Endothelial cell of umbilical vein (primary cell): ENCODE results near the gene DPP10. TPM values are rescaled to one million over a fixed set of nuclear protein-coding genes. Genes with fewer than 3 reads are reported as not detected.

Experiments used
- BruUV-seq: library from RNA; stranded (reverse); fragments of 400-500 nt; replicated peaks from 2 replicates; lab custom pipeline; 2021; lab: Mats Ljungman, UMichigan
- CTCF ChIA-PET: fragments of 300-600, 350-600 bp; sonication (Branson Sonifier 250); formaldehyde crosslinking; loops from one replicate; lab custom pipeline; 2021; ENCODE audit warnings: antibody characterized with exemption, inconsistent platforms; lab: Charles Lee
- POLR2A ChIA-PET: fragments of 300-600, 350-600 bp; sonication (Branson Sonifier 250); formaldehyde crosslinking; loops from one replicate; lab custom pipeline; 2021; ENCODE audit warnings: antibody characterized with exemption, inconsistent platforms; lab: Charles Lee
- DNase-seq: peaks from one replicate; pipeline ENCODE4 v3.0.0-alpha.2; 2011; ENCODE audit warnings: low read depth, low spot score
- FAIRE-seq: peaks from 2 replicates; lab custom pipeline; 2011; peaks lifted over from hg19 to GRCh38; lab: Jason Lieb, UNC
- H2AFZ ChIP-seq: 2 replicates; pipeline ENCODE4 v1.6.0; 2012; ENCODE audit warnings: low read depth, low read length, control low read depth, inconsistent platforms
- H3K27ac ChIP-seq: 2 replicates; pipeline ENCODE4 v1.5.1; 2011; ENCODE audit warnings: low read depth, mild to moderate bottlenecking, control low read depth, low read length, moderate library complexity; ENCODE audit not compliant: insufficient read depth
- H3K27me3 ChIP-seq, 2 experiments: 2 replicates each; pipeline versions ENCODE4 v1.6.0 to v1.6.1; 2011; ENCODE audit warnings: low read length in 2 of 2, mixed read lengths in 1 of 2; ENCODE audit not compliant: control insufficient read depth in 2 of 2, insufficient read depth in 2 of 2
- H3K36me3 ChIP-seq, 2 experiments: 2 replicates in 1 of 2; 3 replicates in 1 of 2; pipeline ENCODE4 v1.5.1; 2011; ENCODE audit warnings: low read length in 2 of 2, mild to moderate bottlenecking in 1 of 2, moderate library complexity in 1 of 2; ENCODE audit not compliant: control insufficient read depth in 2 of 2, insufficient read depth in 2 of 2; ENCODE audit errors: extremely low read depth in 1 of 2
- H3K4me1 ChIP-seq: 3 replicates; pipeline ENCODE4 v1.5.1; 2011; ENCODE audit warnings: mild to moderate bottlenecking, low read length; ENCODE audit not compliant: control insufficient read depth, insufficient read depth; ENCODE audit errors: extremely low read depth
- H3K4me2 ChIP-seq: 2 replicates; pipeline ENCODE4 v1.6.1; 2011; ENCODE audit warnings: low read length, control low read depth, mixed read lengths; ENCODE audit not compliant: insufficient read depth
- H3K4me3 ChIP-seq, 3 experiments: fragments of 200-600 bp in 1 of 3; sonication (generic), shearing (Covaris generic) in 1 of 3; replicated peaks in 1 of 3; 2 replicates each; pipeline ENCODE4 v1.5.1; 2011 to 2016; ENCODE audit warnings: control low read depth in 3 of 3, low read length in 3 of 3, mild to moderate bottlenecking in 2 of 3, inconsistent platforms in 1 of 3, low read depth in 1 of 3, moderate library complexity in 1 of 3; ENCODE audit not compliant: insufficient read depth in 1 of 3
- H3K79me2 ChIP-seq: 2 replicates; pipeline ENCODE4 v1.6.0; 2012; ENCODE audit warnings: low read length, inconsistent platforms; ENCODE audit not compliant: control insufficient read depth, insufficient read depth
- H3K9ac ChIP-seq: replicated peaks from 2 replicates; pipeline ENCODE3; 2011; ENCODE audit warnings: low read length, control low read depth; ENCODE audit not compliant: insufficient read depth; ENCODE audit errors: extremely low read depth
- H3K9me1 ChIP-seq: replicated peaks from 3 replicates; pipeline ENCODE4 v1.6.0; 2011; ENCODE audit warnings: mild to moderate bottlenecking, low read length; ENCODE audit not compliant: control insufficient read depth, insufficient read depth; ENCODE audit errors: extremely low read depth
- H3K9me3 ChIP-seq: replicated peaks from 2 replicates; pipeline ENCODE4 v1.5.1; 2012; ENCODE audit warnings: low read length, inconsistent platforms; ENCODE audit not compliant: control insufficient read depth, insufficient read depth
- H4K20me1 ChIP-seq: replicated peaks from 2 replicates; pipeline ENCODE3; 2011; ENCODE audit warnings: mild to moderate bottlenecking, low read length; ENCODE audit not compliant: control insufficient read depth, insufficient read depth; ENCODE audit errors: extremely low read depth
- EZH2 ChIP-seq: IDR thresholded peaks from 2 replicates; pipeline ENCODE4 v1.6.1; 2012; ENCODE audit warnings: borderline replicate concordance, low read depth, mild to moderate bottlenecking, moderate library complexity, low read length, inconsistent platforms; ENCODE audit not compliant: severe bottlenecking
- FOS ChIP-seq: IDR thresholded peaks from 2 replicates; pipeline ENCODE4 v1.6.1; 2011; ENCODE audit warnings: mild to moderate bottlenecking, low read length, moderate library complexity, borderline replicate concordance; ENCODE audit not compliant: insufficient read depth
- GATA2 ChIP-seq: IDR thresholded peaks from 2 replicates; pipeline ENCODE4 v1.7.0; 2011; ENCODE audit warnings: low read depth, mild to moderate bottlenecking, moderate library complexity, mixed read lengths, low read length; ENCODE audit not compliant: insufficient read length, insufficient read depth
- JUN ChIP-seq: IDR thresholded peaks from 2 replicates; pipeline ENCODE4 v1.6.1; 2011; ENCODE audit warnings: borderline replicate concordance, low read depth; ENCODE audit not compliant: insufficient read length, insufficient read depth
- MYC ChIP-seq: IDR thresholded peaks from one replicate; pipeline ENCODE4 v1.6.1; 2011; ENCODE audit warnings: mild to moderate bottlenecking, low read depth, low read length
- POLR2A ChIP-seq: IDR thresholded peaks from 2 replicates; pipeline ENCODE4 v1.6.1; 2012; ENCODE audit warnings: low read depth, mild to moderate bottlenecking, control low read depth, low read length
- POLR2AphosphoS5 ChIP-seq: IDR thresholded peaks from 2 replicates; pipeline ENCODE4 v1.6.1; 2012; ENCODE audit warnings: low read depth, mild to moderate bottlenecking, control low read depth, low read length, moderate library complexity; ENCODE audit not compliant: insufficient read depth
- dilution Hi-C: fragments of 300-500 bp; cut with MboI; formaldehyde crosslinking; loops from one replicate; pipeline ENCODE4 v1.15.0; 2019; ENCODE audit warnings: low sequenced_read_pairs; ENCODE audit not compliant: extremely low pct_ligation_motif_present
- intact Hi-C: fragments of 100-400 bp; cut with micrococcal nuclease; formaldehyde crosslinking; loops from one replicate; pipeline ENCODE4 v1.10.0; 2022
- polyA plus RNA-seq, 4 experiments: library from polyadenylated mRNA; depleted of rRNA in 3 of 4; stranded (reverse) in 3 of 4; unstranded in 1 of 4; fragments of >200 nt; gene quantifications; 2 replicates each; pipeline versions ENCODE4 v1.2.1 to v1.2.3, GENCODE V29; 2011 to 2012; ENCODE audit warnings: missing spikeins in 1 of 4
- total RNA-seq: library from RNA; stranded (reverse); gene quantifications from 2 replicates; pipeline ENCODE4 v1.2.3, GENCODE V29; 2021
- TF ChIP-seq, protein P1 (sequence below), 2 donors: IDR thresholded peaks; 1 replicate in 1 of 2; 2 replicates in 1 of 2; pipeline ENCODE4 v1.5.1; 2011; ENCODE audit warnings: low read length in 2 of 2, mild to moderate bottlenecking in 2 of 2, moderate library complexity in 2 of 2, control low read depth in 1 of 2, inconsistent platforms in 1 of 2, low read depth in 1 of 2; ENCODE audit not compliant: insufficient read depth in 1 of 2; ENCODE audit errors: extremely low read depth in 1 of 2
- TF ChIP-seq, protein P2 (sequence below): IDR thresholded peaks from 2 replicates; pipeline ENCODE4 v1.6.1; 2011; ENCODE audit not compliant: insufficient read depth, insufficient read length

Gene DPP10
- total and polyA plus RNA-seq, 2 donors (not counting 3 experiments of a cell fraction or from before 2014, with no cell fraction given) = not detected

DNA sequence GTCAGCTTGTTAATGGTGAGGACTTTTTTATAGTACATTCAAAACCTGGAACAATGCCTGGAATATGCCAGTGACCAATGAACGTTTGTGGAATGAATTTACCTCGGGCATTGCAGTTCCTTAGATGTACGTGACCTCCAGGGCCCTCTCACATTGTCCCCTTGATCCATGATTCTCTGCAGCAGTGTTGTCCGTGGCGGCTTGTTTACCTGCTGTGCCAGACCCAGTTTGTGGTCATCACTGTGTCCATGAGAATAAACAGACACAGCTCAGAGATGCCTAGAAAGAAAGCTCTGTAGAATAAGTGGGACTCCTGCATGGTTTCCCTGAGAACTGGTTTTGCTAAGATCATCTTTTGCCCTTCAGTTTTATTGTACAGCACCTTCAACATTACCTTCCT, 1132.2 kb downstream of the DPP10 start:
- Histone ChIP-seq H2AFZ (no peak overlapping the region), H3K9me3 (peaks cover 4% of the 10 kb centered on the region), H3K36me3 (no peaks in the 10 kb centered on the region), H3K4me1 (no peaks in the 10 kb centered on the region), H3K4me3 (no peak overlapping the region), H3K9me1 (no peaks in the 10 kb centered on the region), H3K27ac (no peak overlapping the region), H3K4me2 (no peak overlapping the region), H3K27me3 (no peaks in the 10 kb centered on the region), H4K20me1 (no peaks in the 10 kb centered on the region), H3K79me2 (no peaks in the 10 kb centered on the region), H3K9ac (no peak overlapping the region)
- no peak for DNase-seq
- FAIRE-seq = no peak
- dilution Hi-C loops = no loop called here
- no TSS peak for BruUV-seq
- ChIA-PET CTCF (no interaction called here), POLR2A (no interaction called here)
- intact Hi-C loops = no loop called here
- TF ChIP-seq POLR2A (no peak), EZH2 (no peak), MYC (no peak), POLR2AphosphoS5 (no peak), JUN (no peak), GATA2 (no peak), FOS (no peak)
- TF ChIP-seq, protein P1, sequence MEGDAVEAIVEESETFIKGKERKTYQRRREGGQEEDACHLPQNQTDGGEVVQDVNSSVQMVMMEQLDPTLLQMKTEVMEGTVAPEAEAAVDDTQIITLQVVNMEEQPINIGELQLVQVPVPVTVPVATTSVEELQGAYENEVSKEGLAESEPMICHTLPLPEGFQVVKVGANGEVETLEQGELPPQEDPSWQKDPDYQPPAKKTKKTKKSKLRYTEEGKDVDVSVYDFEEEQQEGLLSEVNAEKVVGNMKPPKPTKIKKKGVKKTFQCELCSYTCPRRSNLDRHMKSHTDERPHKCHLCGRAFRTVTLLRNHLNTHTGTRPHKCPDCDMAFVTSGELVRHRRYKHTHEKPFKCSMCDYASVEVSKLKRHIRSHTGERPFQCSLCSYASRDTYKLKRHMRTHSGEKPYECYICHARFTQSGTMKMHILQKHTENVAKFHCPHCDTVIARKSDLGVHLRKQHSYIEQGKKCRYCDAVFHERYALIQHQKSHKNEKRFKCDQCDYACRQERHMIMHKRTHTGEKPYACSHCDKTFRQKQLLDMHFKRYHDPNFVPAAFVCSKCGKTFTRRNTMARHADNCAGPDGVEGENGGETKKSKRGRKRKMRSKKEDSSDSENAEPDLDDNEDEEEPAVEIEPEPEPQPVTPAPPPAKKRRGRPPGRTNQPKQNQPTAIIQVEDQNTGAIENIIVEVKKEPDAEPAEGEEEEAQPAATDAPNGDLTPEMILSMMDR (IDR thresholded peaks at IDR 0.05; ENCODE audit: extremely low read depth in 1 of 2, insufficient read depth in 1 of 2, low read depth in 1 of 2, low read length in 2 of 2) = no peak
- TF ChIP-seq, protein P2, sequence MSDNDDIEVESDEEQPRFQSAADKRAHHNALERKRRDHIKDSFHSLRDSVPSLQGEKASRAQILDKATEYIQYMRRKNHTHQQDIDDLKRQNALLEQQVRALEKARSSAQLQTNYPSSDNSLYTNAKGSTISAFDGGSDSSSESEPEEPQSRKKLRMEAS = no peak
